ENCODE measurements around the gene ESYT2.

The ESYT2 gene

GRCh38 chr7:158795272-158795671 is 34.0 kb downstream of the ESYT2 start:
- DNase-seq: no peak

- DNase-seq: no peak
Observed at GRCh38 chr7:158791107-158791506, 38.2 kb downstream of the ESYT2 start.

- no peak for DNase-seq
Observed at GRCh38 chr7:158789842-158790241, 39.5 kb downstream of the ESYT2 start.

- DNase-seq: no peak
Observed at GRCh38 chr7:158786898-158787297, 42.4 kb downstream of the ESYT2 start.

- DNase-seq: no peak
Observed at GRCh38 chr7:158784270-158784669, 45.0 kb downstream of the ESYT2 start.

GRCh38 chr7:158783595-158783994 is 45.7 kb downstream of the ESYT2 start:
- DNase-seq: no peak

GRCh38 chr7:158782761-158783401 is 46.4 kb downstream of the ESYT2 start:
- DNase-seq: no peak

GRCh38 chr7:158781974-158782664 is 47.2 kb downstream of the ESYT2 start:
- no peak for DNase-seq

GRCh38 chr7:158781217-158781973 is 47.9 kb downstream of the ESYT2 start:
- DNase-seq: no peak

- DNase-seq: no peak
Observed at GRCh38 chr7:158779061-158780000, 50.0 kb downstream of the ESYT2 start.

- DNase-seq: no peak
Observed at GRCh38 chr7:158778471-158778870, 50.8 kb downstream of the ESYT2 start.

- no peak for DNase-seq
Observed at GRCh38 chr7:158777793-158778192, 51.5 kb downstream of the ESYT2 start.

GRCh38 chr7:158776474-158776873 is 52.8 kb downstream of the ESYT2 start:
- no peak for DNase-seq

GRCh38 chr7:158774952-158775351 is 54.4 kb downstream of the ESYT2 start:
- DNase-seq: no peak

GRCh38 chr7:158772916-158773315 is 56.4 kb downstream of the ESYT2 start:
- DNase-seq: no peak

GRCh38 chr7:158771213-158771834 is 58.0 kb downstream of the ESYT2 start:
- DNase-seq: no peak

- no peak for DNase-seq
Observed at GRCh38 chr7:158767707-158768106, 61.6 kb downstream of the ESYT2 start.

GRCh38 chr7:158766570-158767281 is 62.6 kb downstream of the ESYT2 start:
- no peak for DNase-seq

GRCh38 chr7:158765020-158765419 is 64.3 kb downstream of the ESYT2 start:
- no peak for DNase-seq

- no peak for DNase-seq
Observed at GRCh38 chr7:158763454-158764033, 65.8 kb downstream of the ESYT2 start.

- no peak for DNase-seq
Observed at GRCh38 chr7:158761945-158762344, 67.4 kb downstream of the ESYT2 start.

All from NCI-H2171 treated with DMSO at 0.1 percent for 48 hours (cell line).